Cardiac muscle cell (in vitro differentiated cells and primary cell): ENCODE results near the gene YWHAQ. TPM values are rescaled to one million over a fixed set of nuclear protein-coding genes. Genes with fewer than 3 reads are reported as not detected.
A peak's percentile ranks its signal among the peaks of the same experiment; 100 is the strongest.

Experiments
- DNase-seq, 2 donors: peaks; one replicate each; pipeline versions ENCODE4 v3.0.0 to v3.0.0-alpha.2; 2010 to 2017; ENCODE audit warnings: low read depth in 1 of 2, low spot score in 1 of 2
- H3K27ac ChIP-seq: fragments of 200-600 bp; sonication (generic); 2 replicates; pipeline ENCODE4 v1.5.1; 2016
- H3K27me3 ChIP-seq: fragments of 200-600 bp; sonication (generic); 2 replicates; pipeline ENCODE4 v1.6.0; 2016; ENCODE audit warnings: control low read depth
- H3K36me3 ChIP-seq: fragments of 200-600 bp; sonication (generic); 2 replicates; pipeline ENCODE4 v1.5.1; 2016; ENCODE audit warnings: control low read depth
- H3K4me1 ChIP-seq: fragments of 200-600 bp; sonication (generic); 2 replicates; pipeline ENCODE4 v1.8.1; 2017; ENCODE audit warnings: low read depth, mild to moderate bottlenecking, mixed run types
- H3K4me3 ChIP-seq: fragments of 200-600 bp; sonication (generic); 2 replicates; pipeline ENCODE4 v1.5.1; 2016; ENCODE audit warnings: mild to moderate bottlenecking
- H3K9me3 ChIP-seq: fragments of 200-600 bp; sonication (generic); 2 replicates; pipeline ENCODE4 v1.5.1; 2017; ENCODE audit warnings: low read depth, mild to moderate bottlenecking, control low read depth
- CTCF ChIP-seq: IDR thresholded peaks from 2 replicates; pipeline ENCODE4 v1.5.1; 2012; ENCODE audit warnings: low read depth, mild to moderate bottlenecking, low read length
- polyA plus RNA-seq: library from polyadenylated mRNA; unstranded; fragments of >200 nt; fragmentation: Nextera tagmentation; extraction: Ambion mirVana; gene quantifications from 2 replicates; pipeline ENCODE4 v1.2.1, GENCODE V29; 2016
- total RNA-seq: library from RNA; depleted of rRNA; stranded (reverse); fragments of >200 nt; gene quantifications from 2 replicates; pipeline ENCODE4 v1.2.3, GENCODE V29; 2016

YWHAQ gene
- total and polyA plus RNA-seq, 2 experiments from 2014 or later, result 240 to 455 TPM

DNA sequence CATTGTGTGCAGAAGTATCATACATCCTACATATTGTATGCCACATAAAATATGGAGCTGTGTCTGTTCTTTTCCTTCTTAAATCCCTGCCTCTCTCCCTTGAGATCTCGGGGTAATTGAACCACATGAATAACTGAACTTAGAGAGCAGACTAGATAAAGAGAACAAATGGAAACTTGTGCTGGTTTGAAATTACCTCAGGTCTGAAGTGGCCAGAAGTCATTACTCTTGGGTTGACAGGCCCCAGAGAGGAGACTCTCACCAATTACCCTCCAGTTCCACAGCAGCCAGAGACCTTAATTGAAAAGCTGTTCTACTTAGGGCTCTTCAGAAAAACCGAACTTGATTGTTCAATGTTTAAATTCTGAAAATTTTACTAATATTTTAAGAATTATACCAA, 70.2 kb downstream of the YWHAQ start:
- H3K4me3 ChIP-seq, result no peak overlapping the region
- peak in 1 of 2 donors; percentile 46 for DNase-seq
- H3K36me3 ChIP-seq, result no peaks in the 10 kb centered on the region

DNA sequence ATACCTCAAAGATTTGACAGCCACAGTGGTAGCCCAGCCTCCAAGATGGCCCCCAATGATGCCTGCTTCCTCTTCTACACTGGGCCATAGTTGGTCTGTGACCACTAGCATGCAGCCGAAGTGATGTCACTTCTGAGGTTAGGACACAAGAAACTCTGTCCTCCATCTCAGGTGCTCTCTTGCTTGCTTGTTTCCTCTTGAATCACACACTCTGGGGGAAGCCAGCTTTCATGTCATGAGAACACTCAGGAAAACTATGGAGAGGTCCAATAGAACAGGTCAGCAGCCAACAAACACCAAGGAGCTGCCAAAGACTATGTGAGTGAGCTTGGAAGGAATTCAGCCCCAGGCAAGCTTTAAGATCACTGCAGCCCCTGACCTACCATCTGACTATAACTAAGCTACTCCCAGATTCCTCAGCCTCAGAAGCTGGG, 71.8 kb downstream of the YWHAQ start:
- H3K36me3 ChIP-seq, result no peaks in the 10 kb centered on the region
- no peaks in the 10 kb centered on the region for H3K27me3 ChIP-seq
- peak in 1 of 2 donors; percentile 85 for DNase-seq
- H3K9me3 ChIP-seq, result no peaks in the 10 kb centered on the region
- peaks cover 10% of the 10 kb centered on the region for H3K4me1 ChIP-seq
- no peak for TF ChIP-seq CTCF
- peak overlapping the region; percentile 43 for H3K27ac ChIP-seq
- no peak overlapping the region for H3K4me3 ChIP-seq

More for the DNA sequence above, 70.2 kb downstream of the YWHAQ start:
- TF ChIP-seq CTCF, result no peak
- Histone ChIP-seq H3K27ac (peak overlapping the region; percentile 58), H3K9me3 (no peaks in the 10 kb centered on the region), H3K4me1 (peaks cover 5% of the 10 kb centered on the region), H3K27me3 (no peaks in the 10 kb centered on the region)

DNA sequence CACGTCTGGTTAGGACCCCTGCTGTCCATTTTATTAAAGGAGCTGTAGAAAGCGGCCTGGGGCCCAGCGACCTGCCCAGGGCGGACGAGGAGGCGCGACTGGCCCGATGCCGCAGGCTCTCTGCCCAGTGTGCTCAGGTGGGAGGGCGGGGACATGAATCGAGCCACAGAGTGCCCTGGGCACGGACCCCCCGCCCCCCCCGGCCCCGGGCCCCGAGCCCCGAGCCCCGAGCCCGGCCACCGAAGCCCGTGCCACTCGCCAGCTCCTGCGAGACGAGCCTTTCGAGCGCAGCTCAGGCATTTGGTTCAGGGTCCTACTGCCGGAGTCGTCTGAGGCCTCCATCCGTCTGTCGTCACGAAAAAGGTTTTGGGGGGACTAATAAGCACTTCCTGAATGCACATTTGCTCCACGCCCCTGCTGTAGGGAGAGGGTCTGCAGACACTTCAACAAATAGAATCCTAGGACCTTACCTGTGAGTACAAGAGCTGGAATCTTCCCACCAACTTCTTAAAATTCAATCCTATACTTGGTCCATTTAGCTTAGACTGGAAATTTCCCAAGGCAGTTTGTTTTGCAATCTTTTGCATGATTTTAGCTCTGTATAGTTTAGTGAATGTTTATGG, 74.6 kb downstream of the YWHAQ start:
- Histone ChIP-seq H3K36me3 (no peaks in the 10 kb centered on the region), H3K4me1 (peaks cover 11% of the 10 kb centered on the region), H3K27me3 (no peaks in the 10 kb centered on the region), H3K4me3 (peak overlapping the region; percentile 65), H3K9me3 (no peaks in the 10 kb centered on the region), H3K27ac (peak overlapping the region; percentile 96)
- no peak for TF ChIP-seq CTCF
- DNase-seq, result peak in 1 of 2 donors; percentile 42

DNA sequence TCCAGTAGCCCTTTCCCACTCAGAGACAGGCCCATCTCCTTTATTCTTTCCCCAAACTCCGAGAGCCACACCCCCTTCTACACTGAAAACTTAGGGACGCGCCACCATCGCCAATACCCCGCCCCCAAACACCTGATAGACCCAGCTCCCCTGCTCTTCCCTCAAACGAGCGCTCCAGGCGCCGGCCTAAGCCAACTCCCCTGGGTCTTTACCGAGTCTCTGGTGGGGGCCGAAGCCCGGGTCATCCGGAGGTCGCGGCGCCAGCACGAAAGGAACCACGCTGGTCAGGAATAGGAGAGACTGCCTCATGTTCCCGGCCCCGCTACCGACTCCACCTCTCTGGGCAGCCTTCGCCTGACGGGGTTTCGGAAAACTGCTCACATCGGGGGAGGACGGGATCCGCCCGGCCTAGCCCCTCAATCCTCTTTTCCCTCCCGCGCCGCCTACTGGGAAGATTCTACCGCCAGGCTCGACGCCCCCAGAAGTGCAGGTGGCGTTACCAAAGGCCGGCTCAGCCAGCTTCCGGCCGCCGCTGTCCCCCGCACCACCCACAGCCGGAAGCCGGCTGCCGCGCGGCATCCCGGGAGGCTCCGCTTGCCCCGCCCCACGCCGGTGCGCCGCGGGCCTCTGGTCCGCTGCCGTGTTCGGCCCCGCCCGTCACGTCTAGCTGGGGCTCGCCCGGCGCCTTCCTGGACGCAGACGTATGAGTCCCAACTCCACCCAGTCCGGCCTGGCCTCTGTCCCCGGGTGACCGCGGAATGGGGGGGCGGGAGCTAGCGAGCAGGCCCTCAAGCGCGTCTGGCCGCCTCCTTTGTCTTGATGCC, 75.3 kb downstream of the YWHAQ start, which contains the start of gene ADAM17:
ADAM17 (minus strand) TSS at position 534 of the 824 bp plus-strand sequence; CDS start at position 309, 225 bp downstream.
- Histone ChIP-seq H3K4me1 (peaks cover 10% of the 10 kb centered on the region), H3K27me3 (no peaks in the 10 kb centered on the region), H3K9me3 (no peaks in the 10 kb centered on the region), H3K4me3 (peak within 1 kb of the TSS; percentile 65), H3K27ac (peak within 1 kb of the TSS; percentile 96), H3K36me3 (no peaks in the 10 kb centered on the region)
- peak; percentile 97 to 99 for DNase-seq
- peak; percentile 56 for TF ChIP-seq CTCF

- Histone ChIP-seq H3K27me3 (no peaks in the 10 kb centered on the region), H3K4me3 (peak overlapping the region; percentile 65), H3K36me3 (no peaks in the 10 kb centered on the region), H3K4me1 (peaks cover 7% of the 10 kb centered on the region), H3K27ac (peak overlapping the region; percentile 96), H3K9me3 (no peaks in the 10 kb centered on the region)
- TF ChIP-seq CTCF, result no peak
- DNase-seq, result peak; percentile 67 to 94
These were observed 75.9 kb downstream of the YWHAQ start for GRCh38 chr2:9554921-9555296.
